Liver (tissue), 9 donors: ENCODE measurements around the gene PLCB4. TPM values are rescaled to one million over a fixed set of nuclear protein-coding genes. Genes with fewer than 3 reads are reported as not detected.

Experiments
- DNase-seq: peaks from one replicate; pipeline ENCODE4 v3.0.0-alpha.2; 2017; ENCODE audit warnings: low spot score
- H3K27ac ChIP-seq, 2 donors: one replicate each; pipeline ENCODE4 v1.7.0; 2013; ENCODE audit warnings: inconsistent platforms in 2 of 2, low read length in 2 of 2, control low read depth in 1 of 2, low read depth in 1 of 2, mild to moderate bottlenecking in 1 of 2
- H3K27me3 ChIP-seq, 4 donors: one replicate each; pipeline versions ENCODE4 v1.6.1 to v1.7.0; 2013; ENCODE audit warnings: low read length in 3 of 4, inconsistent platforms in 1 of 4, mild to moderate bottlenecking in 1 of 4, moderate library complexity in 1 of 4; ENCODE audit not compliant: control insufficient read depth in 4 of 4, insufficient read depth in 4 of 4
- H3K36me3 ChIP-seq, 4 donors: one replicate each; pipeline versions ENCODE4 v1.6.1 to v1.7.0; 2013; ENCODE audit warnings: low read length in 3 of 4, mild to moderate bottlenecking in 3 of 4, low read depth in 1 of 4, moderate library complexity in 1 of 4; ENCODE audit not compliant: control insufficient read depth in 4 of 4, insufficient read depth in 3 of 4
- H3K4me1 ChIP-seq, 4 donors: one replicate each; pipeline versions ENCODE4 v1.6.1 to v1.7.0; 2013; ENCODE audit warnings: low read length in 3 of 4, mild to moderate bottlenecking in 3 of 4, moderate library complexity in 1 of 4; ENCODE audit not compliant: control insufficient read depth in 4 of 4, insufficient read depth in 4 of 4
- H3K4me3 ChIP-seq, 3 donors: one replicate each; pipeline versions ENCODE4 v1.6.1 to v1.7.0; 2013; ENCODE audit warnings: low read length in 3 of 3, control low read depth in 1 of 3, low read depth in 1 of 3, mild to moderate bottlenecking in 1 of 3
- H3K9ac ChIP-seq, 2 donors: one replicate each; pipeline ENCODE4 v1.7.0; 2013; ENCODE audit warnings: low read length in 2 of 2, mild to moderate bottlenecking in 2 of 2, moderate library complexity in 2 of 2, control low read depth in 1 of 2, low read depth in 1 of 2
- H3K9me3 ChIP-seq, 4 donors: one replicate each; pipeline versions ENCODE4 v1.6.1 to v1.7.0; 2013; ENCODE audit warnings: low read length in 3 of 4; ENCODE audit not compliant: control insufficient read depth in 4 of 4
- GABPA ChIP-seq, 2 donors: IDR thresholded peaks in 1 of 2; conservative IDR thresholded peaks in 1 of 2; 2 replicates each; pipeline ENCODE4 v1.6.1; 2016; ENCODE audit warnings: antibody characterized with exemption in 2 of 2, mild to moderate bottlenecking in 1 of 2, moderate library complexity in 1 of 2
- HNF4A ChIP-seq, 2 donors: conservative IDR thresholded peaks; 2 replicates each; pipeline ENCODE4 v1.6.1; 2016; ENCODE audit warnings: antibody characterized with exemption in 2 of 2, mild to moderate bottlenecking in 2 of 2
- JUND ChIP-seq, 2 donors: IDR thresholded peaks; 2 replicates each; pipeline ENCODE4 v1.6.1; 2016; ENCODE audit warnings: antibody characterized with exemption in 2 of 2
- RAD21 ChIP-seq, 2 donors: IDR thresholded peaks; 2 replicates each; pipeline ENCODE4 v1.6.1; 2016; ENCODE audit warnings: antibody characterized with exemption in 2 of 2, mild to moderate bottlenecking in 2 of 2
- RXRA ChIP-seq, 2 donors: IDR thresholded peaks; 2 replicates each; pipeline ENCODE4 v1.6.1; 2017 to 2018; ENCODE audit warnings: antibody characterized with exemption in 2 of 2, mild to moderate bottlenecking in 1 of 2
- TAF1 ChIP-seq: conservative IDR thresholded peaks from 2 replicates; pipeline ENCODE4 v1.6.1; 2016; ENCODE audit warnings: antibody characterized with exemption, mild to moderate bottlenecking
- YY1 ChIP-seq: IDR thresholded peaks from 2 replicates; pipeline ENCODE4 v1.6.1; 2016; ENCODE audit warnings: antibody characterized with exemption, mild to moderate bottlenecking
- WGBS: extraction: QIAGEN DNeasy Blood & Tissue Kit; methylation state at CpG from one replicate; pipeline ENCODE4 v1.1.7; 2013; 5-methylcytosine and 5-hydroxymethylcytosine counted together
- polyA plus RNA-seq, 2 donors: library from polyadenylated mRNA; stranded (reverse) in 1 of 2; unstranded in 1 of 2; fragments of 200-250 nt in 1 of 2; fragments of >200 nt in 1 of 2; fragmentation: Nextera tagmentation in 1 of 2; extraction: Ambion mirVana in 1 of 2; gene quantifications; one replicate each; pipeline versions ENCODE4 v1.2.1 to v1.2.3, GENCODE V29; 2013 to 2015
- total RNA-seq, 2 donors: library from RNA; depleted of rRNA; stranded (reverse); fragments of >200 nt; gene quantifications; one replicate each; pipeline ENCODE4 v1.2.3, GENCODE V29; 2014
- TF ChIP-seq, protein P1 (sequence below): IDR thresholded peaks from 2 replicates; pipeline ENCODE4 v1.6.1; 2016; ENCODE audit warnings: antibody characterized with exemption
- TF ChIP-seq, protein P2 (sequence below): IDR thresholded peaks from 2 replicates; pipeline ENCODE4 v1.6.1; 2016; ENCODE audit warnings: antibody characterized with exemption, mild to moderate bottlenecking
- TF ChIP-seq, protein P3 (sequence below): fragments of 150-350 bp; IDR thresholded peaks from 2 replicates; pipeline ENCODE4 v1.5.1; 2017; ENCODE audit warnings: improper control_type of control experiment, low read depth, low read length; ENCODE audit not compliant: missing input control
- TF ChIP-seq, protein P4 (sequence below): IDR thresholded peaks from 2 replicates; pipeline ENCODE4 v1.6.1; 2016; ENCODE audit warnings: antibody characterized with exemption
- donor health status: healthy.
- donor health status: healthy.
- donor health status: healthy.
- donor health status: healthy.
- donor health status: healthy.

Gene PLCB4
- total and polyA plus RNA-seq, 4 donors = 0.14 to 0.67 (median 0.30) TPM

DNA sequence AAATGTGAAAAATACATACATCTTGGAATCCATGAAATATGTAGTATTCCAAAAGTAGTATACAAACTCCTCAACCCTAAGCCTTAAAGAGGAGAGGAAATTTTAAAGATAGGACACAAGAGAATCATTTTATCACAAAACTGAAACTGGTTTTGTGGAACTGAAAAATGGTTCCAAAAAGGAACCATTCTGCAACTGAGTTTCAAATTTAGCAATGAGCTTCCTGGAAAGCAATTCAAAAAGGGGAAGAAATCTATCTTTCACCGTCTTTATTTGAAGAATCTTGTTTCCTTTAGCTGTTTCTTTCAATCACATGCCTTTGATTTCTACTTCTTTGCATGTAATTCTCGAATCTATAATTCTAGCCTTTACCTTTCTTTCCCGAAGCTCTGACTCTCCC is 413.3 kb downstream of the PLCB4 start:
- Histone ChIP-seq H3K4me1 (no peaks in the 10 kb centered on the region), H3K9me3 (no peaks in the 10 kb centered on the region), H3K4me3 (no peak overlapping the region), H3K36me3 (no peaks in the 10 kb centered on the region), H3K27ac (no peak overlapping the region), H3K27me3 (no peaks in the 10 kb centered on the region), H3K9ac (no peak overlapping the region)
- 63% methylated on average over 3 of the region's 3 CpGs for WGBS
- TF ChIP-seq, protein P1, sequence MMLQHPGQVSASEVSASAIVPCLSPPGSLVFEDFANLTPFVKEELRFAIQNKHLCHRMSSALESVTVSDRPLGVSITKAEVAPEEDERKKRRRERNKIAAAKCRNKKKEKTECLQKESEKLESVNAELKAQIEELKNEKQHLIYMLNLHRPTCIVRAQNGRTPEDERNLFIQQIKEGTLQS = no peak
- no peak for TF ChIP-seq GABPA (IDR thresholded peaks at IDR 0.05 in 1 of 2, conservative IDR thresholded peaks at IDR 0.05 in 1 of 2)
- DNase-seq = no peak

DNA sequence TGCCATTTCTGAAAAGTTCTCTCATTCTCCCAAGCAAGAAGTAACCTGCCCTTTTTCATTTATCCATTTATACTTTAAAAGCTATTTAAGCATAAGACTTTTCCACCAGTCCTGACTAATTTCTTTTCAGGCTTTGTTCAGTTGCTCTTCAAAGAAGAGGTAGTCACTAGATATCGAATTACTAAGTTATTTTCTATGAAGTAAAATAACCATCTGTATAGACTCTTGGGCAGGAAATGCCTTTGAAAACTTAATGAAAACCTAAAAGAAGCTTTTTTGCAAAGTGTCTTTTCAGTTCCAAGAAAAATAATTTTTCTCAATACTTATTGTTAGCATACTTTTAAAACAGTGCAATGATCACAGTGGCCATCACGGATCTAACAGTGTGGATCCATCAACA is 414.2 kb downstream of the PLCB4 start:
- Histone ChIP-seq H3K9me3 (no peaks in the 10 kb centered on the region), H3K9ac (no peak overlapping the region), H3K4me1 (no peaks in the 10 kb centered on the region), H3K27ac (no peak overlapping the region), H3K27me3 (no peaks in the 10 kb centered on the region), H3K4me3 (no peak overlapping the region), H3K36me3 (no peaks in the 10 kb centered on the region)
- 52% methylated on average over 2 of the region's 2 CpGs for WGBS
- DNase-seq = no peak
- TF ChIP-seq, protein P2, sequence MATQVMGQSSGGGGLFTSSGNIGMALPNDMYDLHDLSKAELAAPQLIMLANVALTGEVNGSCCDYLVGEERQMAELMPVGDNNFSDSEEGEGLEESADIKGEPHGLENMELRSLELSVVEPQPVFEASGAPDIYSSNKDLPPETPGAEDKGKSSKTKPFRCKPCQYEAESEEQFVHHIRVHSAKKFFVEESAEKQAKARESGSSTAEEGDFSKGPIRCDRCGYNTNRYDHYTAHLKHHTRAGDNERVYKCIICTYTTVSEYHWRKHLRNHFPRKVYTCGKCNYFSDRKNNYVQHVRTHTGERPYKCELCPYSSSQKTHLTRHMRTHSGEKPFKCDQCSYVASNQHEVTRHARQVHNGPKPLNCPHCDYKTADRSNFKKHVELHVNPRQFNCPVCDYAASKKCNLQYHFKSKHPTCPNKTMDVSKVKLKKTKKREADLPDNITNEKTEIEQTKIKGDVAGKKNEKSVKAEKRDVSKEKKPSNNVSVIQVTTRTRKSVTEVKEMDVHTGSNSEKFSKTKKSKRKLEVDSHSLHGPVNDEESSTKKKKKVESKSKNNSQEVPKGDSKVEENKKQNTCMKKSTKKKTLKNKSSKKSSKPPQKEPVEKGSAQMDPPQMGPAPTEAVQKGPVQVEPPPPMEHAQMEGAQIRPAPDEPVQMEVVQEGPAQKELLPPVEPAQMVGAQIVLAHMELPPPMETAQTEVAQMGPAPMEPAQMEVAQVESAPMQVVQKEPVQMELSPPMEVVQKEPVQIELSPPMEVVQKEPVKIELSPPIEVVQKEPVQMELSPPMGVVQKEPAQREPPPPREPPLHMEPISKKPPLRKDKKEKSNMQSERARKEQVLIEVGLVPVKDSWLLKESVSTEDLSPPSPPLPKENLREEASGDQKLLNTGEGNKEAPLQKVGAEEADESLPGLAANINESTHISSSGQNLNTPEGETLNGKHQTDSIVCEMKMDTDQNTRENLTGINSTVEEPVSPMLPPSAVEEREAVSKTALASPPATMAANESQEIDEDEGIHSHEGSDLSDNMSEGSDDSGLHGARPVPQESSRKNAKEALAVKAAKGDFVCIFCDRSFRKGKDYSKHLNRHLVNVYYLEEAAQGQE = no peak
- TF ChIP-seq RAD21 (IDR thresholded peaks at IDR 0.05) (no peak), HNF4A (conservative IDR thresholded peaks at IDR 0.05) (no peak), YY1 (no peak), TAF1 (no peak), RXRA (IDR thresholded peaks at IDR 0.05) (no peak), JUND (IDR thresholded peaks at IDR 0.05) (no peak)
- TF ChIP-seq, protein P3, sequence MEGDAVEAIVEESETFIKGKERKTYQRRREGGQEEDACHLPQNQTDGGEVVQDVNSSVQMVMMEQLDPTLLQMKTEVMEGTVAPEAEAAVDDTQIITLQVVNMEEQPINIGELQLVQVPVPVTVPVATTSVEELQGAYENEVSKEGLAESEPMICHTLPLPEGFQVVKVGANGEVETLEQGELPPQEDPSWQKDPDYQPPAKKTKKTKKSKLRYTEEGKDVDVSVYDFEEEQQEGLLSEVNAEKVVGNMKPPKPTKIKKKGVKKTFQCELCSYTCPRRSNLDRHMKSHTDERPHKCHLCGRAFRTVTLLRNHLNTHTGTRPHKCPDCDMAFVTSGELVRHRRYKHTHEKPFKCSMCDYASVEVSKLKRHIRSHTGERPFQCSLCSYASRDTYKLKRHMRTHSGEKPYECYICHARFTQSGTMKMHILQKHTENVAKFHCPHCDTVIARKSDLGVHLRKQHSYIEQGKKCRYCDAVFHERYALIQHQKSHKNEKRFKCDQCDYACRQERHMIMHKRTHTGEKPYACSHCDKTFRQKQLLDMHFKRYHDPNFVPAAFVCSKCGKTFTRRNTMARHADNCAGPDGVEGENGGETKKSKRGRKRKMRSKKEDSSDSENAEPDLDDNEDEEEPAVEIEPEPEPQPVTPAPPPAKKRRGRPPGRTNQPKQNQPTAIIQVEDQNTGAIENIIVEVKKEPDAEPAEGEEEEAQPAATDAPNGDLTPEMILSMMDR = no peak
- TF ChIP-seq, protein P1 = no peak
- TF ChIP-seq, protein P4, sequence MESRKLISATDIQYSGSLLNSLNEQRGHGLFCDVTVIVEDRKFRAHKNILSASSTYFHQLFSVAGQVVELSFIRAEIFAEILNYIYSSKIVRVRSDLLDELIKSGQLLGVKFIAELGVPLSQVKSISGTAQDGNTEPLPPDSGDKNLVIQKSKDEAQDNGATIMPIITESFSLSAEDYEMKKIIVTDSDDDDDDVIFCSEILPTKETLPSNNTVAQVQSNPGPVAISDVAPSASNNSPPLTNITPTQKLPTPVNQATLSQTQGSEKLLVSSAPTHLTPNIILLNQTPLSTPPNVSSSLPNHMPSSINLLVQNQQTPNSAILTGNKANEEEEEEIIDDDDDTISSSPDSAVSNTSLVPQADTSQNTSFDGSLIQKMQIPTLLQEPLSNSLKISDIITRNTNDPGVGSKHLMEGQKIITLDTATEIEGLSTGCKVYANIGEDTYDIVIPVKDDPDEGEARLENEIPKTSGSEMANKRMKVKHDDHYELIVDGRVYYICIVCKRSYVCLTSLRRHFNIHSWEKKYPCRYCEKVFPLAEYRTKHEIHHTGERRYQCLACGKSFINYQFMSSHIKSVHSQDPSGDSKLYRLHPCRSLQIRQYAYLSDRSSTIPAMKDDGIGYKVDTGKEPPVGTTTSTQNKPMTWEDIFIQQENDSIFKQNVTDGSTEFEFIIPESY = no peak
